IPS DF 4.7 (cell line): ENCODE data around the gene LRRC4.

Experiments used
- DNase-seq: peaks from one replicate; pipeline ENCODE4 v3.0.0-alpha.2; 2013; ENCODE audit warnings: low spot score; ENCODE audit errors: extremely low read depth

Gene LRRC4

DNA sequence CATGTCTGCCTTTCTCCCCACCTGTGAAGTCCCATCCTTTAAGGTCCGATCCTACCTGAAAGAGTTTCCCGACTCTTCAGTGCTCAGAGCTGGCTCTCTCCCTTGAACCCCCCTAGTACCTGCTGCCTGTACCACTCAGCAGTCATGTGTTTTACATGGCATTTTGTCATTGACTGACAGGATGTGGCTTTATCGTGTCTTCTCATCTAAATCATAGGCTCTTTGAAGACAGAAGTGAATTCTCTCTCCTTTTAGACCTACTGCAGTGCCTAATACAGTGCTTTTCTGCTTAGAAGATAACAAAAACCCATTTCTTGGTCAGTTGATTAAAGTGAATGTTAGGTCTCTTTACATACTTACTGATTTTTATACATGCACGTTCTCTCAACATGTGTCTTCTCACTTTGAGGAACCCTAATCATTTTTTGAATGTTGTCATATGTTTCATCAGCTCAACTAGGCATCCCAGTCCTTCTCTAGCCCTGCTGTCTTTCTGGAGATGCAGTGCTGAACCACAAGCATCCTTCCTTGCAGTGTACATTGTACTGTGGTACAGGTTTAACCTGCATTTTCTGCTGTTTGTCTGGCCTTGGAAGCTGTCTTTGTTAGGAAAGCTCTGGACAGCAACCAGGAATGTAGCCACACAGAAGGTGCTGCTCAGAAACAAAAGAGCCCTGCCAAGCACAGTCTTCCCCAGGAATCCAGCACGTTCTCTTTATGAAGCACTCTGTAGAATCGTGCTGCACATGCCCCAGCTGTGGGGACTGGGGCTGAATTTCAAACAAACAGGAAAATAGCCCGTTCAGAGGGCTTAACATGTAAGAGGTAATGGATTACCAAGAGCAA, 28.1 kb upstream of the LRRC4 start:
- no peak for DNase-seq

DNA sequence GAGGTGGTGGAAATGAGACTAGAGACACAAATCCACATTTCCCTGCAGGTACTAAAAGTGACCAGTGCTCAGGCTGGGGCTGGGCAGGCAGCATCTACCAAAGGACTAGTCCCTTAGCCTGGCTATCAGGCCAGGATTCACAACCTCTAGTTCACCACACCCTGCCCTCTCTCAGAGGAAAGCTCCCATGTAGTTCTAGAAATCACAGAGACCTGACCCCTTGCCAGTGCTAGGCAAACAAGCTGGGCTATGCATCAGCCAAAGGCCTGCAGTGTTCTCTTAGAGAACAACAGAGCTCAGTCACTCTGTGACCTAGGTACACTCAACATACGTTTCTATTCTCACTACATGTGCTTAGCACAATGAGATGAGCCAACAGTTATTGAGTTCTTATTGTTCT, 26.7 kb upstream of the LRRC4 start:
- DNase-seq: no peak

DNA sequence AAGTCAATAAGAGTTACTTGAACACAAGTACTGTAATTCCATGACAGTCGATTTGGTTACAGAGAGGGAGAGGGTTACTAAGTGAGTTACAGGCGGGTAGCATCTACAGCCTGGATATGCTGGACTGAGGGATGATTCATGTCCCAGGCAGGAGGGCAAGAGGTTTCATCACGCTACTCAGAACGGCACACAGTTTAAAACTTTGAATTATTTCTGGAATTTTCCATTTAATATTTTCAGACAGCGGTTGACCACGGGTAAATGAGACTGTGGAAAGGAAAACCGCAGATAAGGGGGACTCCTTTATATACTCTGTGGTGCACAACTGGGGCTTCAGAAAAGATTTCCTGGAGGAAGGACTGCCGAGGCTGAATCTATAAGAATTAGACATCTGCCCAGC, 25.7 kb upstream of the LRRC4 start:
- DNase-seq: no peak

DNA sequence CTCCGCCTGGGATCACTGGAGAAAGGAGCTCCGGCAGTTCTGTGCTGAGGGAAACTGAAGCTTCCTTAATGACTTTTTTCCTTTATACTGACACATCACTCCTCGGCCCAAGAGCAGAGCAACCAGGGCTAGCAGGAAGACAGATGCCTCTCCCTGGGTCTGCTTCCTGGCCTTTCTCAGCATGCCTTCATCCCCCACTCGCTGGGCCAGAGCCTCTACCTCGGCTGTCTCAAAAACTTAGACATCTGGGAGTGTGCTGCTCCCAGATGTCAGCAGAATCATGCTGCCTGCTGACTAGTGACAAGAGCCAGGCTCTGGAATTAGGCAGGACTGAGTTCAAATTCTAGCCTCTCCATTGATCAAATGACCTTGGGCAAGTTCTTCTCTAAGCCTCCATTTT, 24.4 kb upstream of the LRRC4 start:
- no peak for DNase-seq

DNA sequence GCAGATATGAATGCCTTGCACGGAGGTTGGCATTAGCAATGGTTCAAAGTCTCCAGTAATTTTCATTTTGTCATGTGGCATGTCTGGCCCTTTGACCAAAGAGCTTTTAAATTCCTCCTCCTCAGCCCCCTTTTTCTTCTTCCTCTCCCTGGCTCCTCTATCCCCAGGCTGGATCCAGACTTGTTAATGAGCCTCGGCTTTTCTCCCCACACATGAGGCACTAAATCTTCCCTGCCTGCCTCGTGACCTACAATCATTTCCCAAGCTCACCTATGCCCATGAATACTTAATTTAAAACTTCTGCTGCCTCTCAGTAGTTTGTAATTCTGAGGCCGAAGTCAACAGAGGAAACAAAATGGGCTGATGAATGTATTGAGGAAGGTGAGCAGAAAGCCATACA, 23.3 kb upstream of the LRRC4 start:
- DNase-seq: no peak

DNA sequence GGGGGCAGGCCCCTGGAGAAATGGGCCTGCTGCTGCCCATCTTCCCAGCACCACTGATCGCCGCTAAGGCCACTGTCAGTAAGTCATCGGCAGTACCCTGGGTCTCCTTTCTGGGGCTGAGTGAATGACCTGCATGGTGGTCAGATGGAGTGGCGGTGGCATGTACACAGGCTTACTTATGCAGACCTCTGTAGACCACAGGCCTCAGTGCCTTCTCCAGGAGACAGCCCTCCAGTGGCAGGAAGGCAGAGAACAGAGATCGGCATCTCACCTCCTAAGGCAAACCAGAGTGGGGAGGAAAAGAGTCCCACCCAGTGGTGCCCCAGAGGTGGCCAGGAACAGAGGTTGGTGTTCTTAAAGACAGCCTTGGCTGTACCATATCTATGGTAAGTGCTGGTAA, 22.8 kb upstream of the LRRC4 start:
- no peak for DNase-seq

DNA sequence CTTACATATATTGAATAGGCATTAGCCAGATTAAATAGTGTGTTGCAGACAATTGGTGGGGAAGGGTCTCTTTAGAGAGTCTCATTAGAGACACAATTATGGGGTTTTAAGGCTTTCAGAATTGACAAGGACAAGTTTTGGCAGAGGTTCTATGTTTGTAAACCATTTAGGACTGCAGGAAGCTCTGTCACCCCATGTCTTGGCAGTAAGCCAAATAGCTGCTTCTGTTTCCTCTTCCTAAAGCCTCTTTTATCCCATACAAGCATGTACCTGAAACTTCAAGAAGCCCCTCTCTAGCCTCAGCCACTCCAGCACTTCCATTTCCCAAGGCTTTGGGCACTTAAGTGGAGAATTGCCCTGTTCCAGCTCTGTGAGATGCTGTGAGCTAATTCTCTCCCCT, 21.8 kb upstream of the LRRC4 start:
- no peak for DNase-seq

DNA sequence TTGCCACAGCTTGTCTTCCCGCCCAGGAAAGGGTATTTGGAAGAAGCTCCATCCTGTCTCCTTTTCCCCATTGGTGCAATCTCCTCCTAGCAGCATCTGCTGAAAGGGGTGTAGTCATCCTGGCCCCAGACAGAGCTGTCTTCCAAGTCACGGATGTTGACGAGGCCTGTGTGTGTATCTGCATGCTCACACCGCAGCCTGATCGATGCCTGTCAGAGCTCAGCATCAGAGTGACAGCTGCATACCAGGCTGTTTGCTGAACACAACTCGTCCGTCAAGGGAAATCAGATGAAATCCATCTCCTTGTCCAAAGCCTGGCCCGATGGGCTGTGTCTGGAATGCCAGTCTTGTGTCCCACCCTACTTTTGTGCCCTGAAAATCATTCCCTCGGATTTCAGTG, 21.2 kb upstream of the LRRC4 start:
- DNase-seq: no peak

DNA sequence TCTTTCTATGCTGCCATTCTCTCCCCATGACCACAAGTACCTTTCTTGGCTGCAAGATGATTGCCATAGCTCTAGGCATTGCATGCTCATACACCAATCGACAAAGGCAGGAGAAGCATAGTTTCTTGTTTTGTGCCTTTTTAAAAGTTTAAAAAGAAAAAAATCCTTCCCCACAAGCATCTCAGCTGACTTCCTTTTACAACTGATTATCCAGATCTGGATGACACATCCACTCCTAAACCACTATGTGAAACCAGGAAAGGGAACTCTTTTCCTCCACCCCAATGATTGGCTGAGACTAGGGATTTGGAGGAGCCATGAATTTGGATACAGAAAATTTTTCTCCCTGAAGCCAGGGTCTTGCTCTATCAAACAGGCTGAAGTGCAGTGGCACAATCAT, 14.5 kb upstream of the LRRC4 start:
- DNase-seq: no peak

DNA sequence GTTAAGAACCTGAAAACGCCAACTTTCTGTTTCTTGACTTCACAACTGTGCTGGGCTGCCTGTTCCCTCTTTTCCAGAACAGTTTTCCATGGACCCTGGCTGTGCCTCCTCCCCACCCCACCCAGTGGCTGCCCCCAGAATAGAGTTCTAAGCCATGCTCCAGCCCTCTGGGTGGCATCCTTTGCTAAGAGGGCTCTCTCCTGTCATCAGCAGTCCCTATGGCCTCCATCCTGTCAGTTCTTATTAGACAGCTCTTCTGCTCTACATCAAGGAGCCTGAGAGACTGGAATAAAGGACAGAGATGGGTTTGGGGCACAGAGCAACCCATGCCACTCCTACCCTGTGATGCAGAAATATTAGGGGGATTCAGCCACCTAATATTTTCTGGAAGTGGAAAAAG, 13.9 kb upstream of the LRRC4 start:
- DNase-seq: no peak

DNA sequence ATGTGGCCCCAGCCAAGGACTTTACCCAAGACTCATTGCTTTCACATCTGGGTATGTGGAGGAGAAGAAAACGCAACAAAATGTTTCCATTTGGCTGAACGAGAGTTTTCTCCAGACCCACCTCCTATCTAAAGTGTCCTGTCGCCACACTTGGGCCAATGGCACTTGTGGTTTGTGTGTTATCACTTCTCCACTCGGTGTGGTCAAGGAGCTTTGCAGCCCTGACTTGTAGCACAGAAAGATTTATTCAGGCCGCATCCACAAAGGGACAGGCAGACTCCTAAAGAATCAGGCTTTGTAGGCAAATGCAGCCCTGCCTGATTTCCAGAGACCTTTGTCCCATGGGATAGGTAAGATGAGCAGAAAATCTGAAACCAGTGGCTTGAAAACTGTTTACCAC, 12.8 kb upstream of the LRRC4 start:
- no peak for DNase-seq

DNA sequence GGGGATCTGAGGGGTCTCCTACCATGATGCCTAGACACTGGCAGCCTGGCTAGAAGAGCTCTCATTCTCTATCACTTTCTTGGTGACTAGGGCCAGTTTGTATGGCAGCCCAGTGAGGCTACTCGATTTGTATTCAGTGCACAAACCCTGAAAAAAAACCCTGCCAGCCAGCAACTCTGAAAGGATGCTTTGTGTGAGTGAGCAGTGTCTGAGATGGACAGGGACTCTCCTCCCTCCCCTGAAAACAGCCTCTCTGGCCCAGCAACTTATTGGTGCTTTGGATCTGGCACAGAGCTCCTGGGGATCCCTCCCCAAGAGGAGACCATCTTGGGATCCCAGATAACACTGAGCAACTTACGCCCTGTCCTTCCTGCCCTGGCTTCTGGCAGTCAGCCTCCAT, 10.8 kb upstream of the LRRC4 start:
- no peak for DNase-seq

DNA sequence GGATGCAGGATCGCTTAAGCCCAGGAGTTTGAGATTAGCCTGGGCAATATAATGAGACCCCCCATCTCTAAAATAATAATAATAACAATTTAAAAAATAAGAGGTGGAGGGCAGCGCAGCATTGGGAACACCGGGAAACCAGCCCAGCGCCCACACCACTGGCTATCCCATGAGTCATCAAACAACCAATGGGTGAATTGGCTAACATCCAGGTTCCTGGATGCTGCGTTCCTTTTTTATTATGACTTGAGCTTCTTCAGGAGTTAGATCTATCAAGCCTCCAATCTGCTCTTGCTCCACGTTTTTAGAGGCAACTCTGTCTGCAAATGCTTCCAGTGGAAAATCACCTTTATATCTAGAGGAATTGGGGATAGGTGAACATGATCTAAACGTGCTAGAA, 10.0 kb upstream of the LRRC4 start:
- no peak for DNase-seq

DNA sequence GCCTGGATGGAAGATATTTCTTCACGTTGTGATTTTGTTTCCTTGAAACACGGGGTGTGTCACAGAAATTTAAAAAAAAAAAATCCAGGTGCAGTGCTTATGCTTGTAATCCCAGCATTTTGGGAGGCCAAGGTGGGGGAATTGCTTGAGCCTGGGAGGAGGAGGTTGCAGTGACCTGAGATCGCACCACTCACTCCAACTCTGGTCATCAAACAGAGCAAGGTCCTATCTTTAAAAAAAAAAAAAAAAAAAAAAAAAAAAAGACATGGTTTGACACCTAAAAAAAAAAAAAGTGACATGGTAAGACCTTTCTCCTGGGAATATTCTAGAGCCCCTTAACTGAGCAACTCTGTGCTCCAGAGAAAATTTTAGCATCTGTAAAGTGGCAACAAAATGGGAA, 9.0 kb upstream of the LRRC4 start:
- DNase-seq: no peak

DNA sequence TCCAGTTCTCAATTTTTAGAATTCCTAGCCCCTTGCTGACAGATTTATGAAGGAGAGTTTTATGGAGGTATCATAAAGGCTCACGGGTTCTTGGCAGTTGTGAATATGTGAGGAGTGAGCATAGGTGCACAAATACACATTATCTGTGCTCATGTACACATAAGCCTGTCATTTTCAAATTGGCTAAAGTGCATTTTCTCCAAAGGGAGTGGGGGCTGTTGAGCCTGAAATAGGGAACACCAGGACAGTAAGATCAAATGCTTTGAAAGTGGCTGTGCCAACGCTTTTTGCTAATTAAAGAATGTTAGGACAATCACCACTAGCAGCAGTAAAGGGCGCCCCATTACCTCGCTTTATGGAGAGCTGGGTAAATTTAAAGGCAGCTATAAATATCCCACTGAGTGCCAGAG, 8.3 kb upstream of the LRRC4 start:
- no peak for DNase-seq

DNA sequence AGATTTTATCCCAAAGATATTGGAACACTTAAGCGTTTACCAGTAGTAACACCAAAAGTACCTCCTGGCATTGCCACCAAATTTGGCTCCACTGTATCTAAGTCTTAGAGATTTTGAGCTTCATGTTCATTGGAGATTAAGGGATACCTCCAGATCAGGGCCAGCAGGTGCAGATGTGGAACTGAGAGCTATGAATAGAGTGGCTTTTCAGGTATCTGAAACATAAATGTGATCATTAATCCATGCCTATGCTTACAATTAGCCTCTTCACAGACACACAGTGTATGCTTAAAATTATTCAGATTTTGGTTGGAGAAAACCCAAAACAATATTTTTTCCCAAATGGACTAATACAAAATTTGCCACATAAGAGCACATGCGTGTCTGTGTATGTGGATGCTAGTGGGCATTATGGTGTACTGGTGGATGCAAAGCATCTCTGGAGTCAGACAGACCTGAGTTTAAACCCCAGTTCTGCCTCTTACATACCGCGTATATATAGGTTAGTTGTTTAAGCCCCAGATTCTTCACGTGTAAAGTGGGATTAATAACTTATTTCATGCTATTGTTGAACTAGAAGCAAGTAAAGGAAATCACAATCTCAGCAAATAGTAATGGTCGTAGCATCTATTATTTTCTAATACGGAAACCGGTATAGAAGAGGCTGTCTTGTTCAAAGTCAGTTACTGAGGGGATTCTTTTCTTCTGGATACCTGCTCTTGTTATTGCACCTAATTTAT, 6.8 kb upstream of the LRRC4 start:
- no peak for DNase-seq

DNA sequence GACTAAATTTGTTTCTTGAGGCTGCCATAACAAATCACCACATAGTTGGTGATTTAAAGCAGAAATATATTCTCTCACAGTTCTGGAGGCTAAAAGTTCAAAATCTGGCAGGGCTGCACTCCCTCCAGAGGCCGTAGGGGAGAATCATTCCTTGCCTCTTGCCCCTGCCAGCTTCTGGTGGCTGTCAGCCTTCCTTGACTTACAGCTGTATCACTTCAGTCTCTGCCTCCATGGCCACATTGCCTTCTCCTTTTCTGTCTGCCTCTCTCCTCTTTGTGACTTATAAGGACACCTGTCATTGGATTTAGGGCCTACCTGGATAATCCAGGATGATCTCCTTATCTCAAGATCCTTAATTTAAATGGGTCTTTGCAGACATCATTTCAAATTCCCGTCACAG, 5.8 kb upstream of the LRRC4 start:
- DNase-seq: no peak

DNA sequence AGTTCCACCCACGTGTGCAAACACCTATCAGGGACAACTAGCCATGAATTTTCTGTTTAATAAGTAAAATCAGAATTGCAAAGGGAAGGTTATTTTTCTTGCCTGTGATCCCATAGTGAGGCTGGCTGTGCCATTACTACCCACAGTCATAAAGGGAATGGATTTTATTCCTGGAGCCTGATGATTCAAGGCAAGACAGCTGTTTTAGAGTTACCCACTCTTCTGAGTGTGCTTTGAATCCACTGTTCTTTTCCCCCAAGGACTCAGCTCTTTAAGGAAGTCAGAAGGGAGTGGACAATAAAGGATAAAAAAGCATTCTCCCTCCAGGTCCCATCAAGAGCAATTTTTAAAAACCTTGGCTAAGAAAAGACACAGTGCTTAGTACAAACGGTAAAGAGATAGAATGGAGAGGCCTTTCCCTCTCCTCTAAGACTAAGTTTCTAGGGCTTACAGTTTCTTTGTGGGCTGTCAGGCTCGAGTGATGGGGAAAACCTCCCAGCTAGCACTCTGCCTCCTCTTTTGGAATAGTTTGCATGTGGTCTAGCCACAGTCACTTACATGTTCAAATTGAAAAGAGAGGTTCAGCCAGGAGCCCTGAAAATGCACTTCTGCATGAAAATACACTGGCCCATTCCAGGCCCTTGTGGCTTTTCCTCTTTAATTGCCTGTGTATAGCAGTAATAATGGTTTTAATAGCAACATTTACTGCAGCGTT, 5.1 kb upstream of the LRRC4 start:
- no peak for DNase-seq

DNA sequence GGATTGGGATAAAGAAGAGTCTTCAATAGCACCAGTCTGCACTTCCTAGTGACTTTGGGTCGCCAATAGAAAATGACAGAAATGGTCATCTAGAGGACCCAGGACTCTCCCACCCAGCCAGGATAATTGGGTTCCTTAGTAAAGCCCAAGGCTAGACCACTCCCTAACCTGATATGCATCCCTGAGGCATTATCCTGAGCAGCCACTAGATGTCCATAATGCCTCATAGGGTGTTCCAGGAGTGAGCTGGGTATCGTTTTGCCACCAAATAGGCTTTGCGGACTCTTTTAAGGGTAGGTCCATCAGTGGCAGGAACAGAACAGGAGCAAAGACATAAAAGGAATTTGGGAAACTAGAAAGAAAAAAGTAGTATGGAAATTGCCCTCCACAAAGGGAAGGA, 4.5 kb upstream of the LRRC4 start:
- DNase-seq: no peak

DNA sequence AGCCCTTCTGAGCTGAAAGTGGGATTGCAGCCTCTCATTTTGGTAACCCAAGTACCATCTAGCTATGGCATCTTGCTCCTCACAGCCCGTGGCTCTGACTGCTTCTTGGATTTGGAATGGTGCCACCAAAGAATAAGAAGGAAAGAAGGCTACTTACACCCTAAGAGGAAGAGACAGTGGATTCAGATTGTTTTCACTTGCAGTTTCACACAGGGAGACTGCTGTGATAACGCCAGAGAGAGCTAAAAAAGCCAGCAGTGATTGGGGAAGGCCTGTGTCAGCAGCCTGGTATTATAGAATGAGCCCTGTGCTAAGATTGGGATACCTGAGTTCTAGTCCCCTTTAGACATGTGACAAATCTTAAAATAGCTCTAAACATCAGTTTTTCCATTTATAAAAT, 3.6 kb upstream of the LRRC4 start:
- DNase-seq: no peak

DNA sequence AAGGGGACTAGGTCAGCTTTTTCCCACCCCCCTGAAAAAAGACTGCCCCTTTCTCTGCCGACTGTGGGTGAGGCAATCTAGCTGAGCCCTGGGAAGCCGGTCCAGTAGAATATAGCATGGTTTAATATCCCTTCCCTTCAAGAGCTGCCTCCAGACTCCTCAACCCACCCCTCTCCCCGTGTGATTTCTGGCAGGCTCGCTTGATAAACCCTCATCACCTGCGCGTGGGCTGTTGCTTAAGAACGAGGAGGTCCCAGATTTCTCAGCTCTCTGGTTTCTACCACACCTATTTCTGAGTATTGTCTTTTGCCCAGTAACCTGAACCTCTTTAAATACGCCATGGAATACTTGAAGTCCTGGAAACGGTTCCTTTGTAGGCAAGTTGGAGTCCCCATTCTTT, 2.0 kb upstream of the LRRC4 start:
- DNase-seq: no peak

DNA sequence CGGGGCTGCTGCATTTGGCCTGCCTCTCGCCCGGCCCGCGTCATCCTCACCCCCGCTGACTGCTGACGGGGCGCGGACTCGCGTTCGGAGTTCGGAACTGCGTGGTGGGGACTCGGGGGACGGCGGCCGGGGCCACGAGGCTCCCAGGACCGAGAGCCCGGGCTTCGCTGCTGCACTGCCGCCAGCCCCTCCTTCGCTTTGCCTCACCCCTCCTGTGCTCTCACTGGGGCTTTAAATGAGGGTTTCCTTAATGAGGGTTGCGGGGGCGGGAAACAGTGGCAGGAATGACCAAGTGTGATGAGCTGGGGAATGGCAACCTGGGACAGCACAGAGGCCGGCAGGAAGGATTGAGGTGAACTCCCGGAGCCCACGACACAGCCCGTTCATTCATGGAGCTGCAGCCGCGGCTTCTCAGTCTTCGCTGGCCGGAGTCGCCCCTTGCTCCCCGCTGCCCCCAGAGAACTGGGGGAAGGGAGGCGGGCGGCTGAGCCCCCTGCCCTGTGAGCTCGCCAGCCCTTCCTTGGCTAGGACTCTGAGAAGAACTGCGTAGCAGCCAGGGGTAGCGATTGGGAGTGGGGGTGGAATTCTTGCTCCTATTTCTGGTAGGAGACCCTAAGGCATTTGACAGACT, 1.5 kb upstream of the LRRC4 start:
- no peak for DNase-seq
